ENCODE data around the gene SLC22A12.
"Not testable (repeated sequence)": the region's sequence is repeated elsewhere in the genome, so short reads cannot be mapped to it uniquely, and the experiment has no call there.

SLC22A12 gene

DNA sequence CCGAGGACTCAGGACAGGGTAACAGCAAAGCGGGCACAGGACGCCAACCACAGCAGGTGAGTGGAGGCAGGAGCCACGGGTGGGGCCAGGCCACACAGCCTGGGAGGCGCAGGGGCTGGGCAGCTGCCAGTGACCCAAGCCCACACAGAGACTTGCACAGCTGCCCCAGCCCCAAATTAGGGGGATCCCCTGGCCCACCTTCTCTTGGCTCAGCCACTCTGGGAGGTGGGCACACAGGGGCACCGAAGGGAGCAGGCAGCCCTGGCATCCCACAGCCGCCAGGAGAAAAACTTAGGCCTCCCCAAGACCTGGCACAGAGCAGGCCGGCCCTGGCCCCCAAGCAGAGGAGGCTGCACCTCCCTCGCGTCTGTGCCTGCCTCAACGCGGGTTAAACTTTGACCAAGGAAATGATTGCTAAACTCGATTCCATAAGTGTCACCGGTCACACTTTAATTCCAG, at the start of gene SLC22A12:
SLC22A12 (plus strand) TSS at position 458 of the 459 bp plus-strand sequence. CDS start 337 bp downstream, outside the sequence.
- no peak for DNase-seq

DNA sequence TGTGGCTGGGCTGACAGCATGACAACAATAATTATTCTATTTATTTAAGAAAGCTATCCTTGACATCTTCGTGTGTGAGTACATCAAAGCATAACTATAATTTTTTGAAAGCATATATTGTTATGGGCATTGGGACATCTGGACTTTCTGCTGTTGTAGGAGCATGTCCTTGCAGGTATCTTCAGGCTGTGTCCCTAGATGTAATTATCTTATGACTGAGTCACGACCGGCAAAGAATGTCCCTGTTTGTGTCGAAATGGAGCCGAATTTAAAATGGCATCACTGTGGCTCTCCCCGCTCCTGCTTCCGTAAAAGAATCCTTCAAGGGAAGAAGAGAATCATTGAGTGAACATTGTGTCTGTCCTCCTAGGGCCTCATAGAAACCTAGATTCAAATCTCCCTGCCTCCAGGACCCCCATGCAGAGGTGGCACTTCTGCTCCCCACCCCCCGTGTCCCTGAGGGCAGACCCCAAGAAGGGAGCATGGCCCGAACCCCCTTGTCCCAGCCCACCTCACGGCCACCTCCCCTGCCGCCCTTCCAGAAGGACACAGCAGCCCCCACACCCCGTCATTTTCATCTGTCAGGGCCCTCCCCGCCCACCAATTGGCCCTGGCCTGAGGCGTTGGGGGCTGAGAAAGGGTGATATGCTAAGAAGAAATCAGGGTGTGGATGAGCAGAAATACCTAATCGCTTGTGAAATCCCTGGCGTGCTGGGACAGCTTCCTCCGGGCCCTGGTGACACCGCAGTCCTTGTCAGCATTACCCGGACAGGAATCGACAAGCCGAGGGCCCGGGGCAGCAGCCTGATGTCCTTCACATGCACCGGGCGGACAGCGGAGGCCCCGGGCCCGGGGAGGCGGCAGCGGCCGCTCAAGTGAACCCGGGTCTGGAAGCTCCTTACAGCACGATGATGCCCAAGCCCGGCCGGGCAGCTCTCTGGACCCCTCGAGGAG, 48.6 kb upstream of the SLC22A12 start:
- DNase-seq = no peak

DNA sequence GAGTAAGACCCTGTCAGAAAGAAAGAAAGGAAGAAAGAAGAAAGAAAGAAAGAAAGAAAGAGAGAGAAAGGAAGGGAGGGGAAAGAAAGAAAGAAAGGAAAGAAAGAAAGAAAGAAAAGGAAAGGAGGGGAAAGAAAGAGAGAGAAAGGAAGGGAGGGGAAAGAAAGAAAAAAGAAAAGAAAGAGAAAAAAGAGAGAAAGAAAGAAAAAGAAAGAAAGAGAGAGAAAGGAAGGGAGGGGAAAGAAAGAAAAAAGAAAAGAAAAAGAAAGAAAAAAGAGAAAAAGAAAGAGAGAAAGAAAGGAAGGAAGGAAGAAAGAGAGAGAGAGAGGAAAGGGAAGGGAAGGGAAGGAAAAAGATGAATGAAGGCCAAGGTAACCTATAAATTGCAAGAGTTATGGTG, 47.2 kb upstream of the SLC22A12 start:
- DNase-seq = no peak

DNA sequence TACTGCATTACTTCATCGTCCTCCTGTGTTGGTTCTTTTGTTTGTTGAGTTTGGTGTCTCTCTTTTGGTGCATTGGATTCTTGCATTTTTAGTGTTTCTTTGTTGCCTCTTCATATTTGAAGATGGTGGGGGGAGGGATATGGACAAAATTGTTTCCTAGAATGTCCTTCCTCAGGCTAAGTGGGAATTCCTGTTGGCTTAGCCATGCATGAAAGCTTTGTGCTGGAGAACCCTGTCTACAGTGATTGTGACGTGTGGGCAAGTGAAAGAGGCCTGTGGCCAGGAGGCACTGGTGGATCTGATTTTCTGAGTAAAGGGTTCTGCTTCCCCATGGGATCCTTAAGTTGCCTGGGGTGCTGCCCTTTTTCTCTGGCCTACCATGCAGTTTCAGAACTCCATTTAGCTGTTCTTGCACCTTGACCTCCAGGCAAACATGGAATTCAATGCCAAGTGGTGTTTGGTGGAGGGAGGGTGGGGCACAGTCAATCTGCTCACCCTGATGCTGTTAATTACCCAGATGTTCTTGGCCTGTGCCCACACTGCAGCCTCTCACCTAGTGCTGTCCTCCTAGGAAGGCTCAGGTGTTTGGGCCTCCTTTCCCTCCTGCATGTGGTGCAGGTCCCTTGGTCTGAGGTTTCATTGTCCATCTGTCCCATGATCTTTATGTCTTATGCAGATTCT, 46.3 kb upstream of the SLC22A12 start:
- no peak for DNase-seq

DNA sequence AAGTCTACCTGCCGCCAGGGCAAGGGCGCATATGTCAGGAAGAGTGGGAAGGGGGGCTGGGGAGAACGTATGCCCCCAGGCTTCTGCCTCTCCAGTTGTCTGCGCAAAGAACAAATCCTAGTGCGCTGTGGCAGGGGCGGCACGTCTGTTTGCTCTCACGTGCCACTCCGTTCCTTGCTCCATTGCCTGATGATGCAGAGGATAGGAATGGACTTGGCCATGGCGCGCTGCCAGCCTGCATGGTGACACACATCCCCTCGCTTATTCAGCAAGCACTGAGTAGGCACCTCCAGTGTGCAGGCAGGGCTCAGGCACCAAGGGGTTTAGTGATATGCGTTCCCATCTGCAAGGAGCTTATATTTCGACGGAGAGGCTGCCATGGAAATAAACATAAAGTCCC, 45.4 kb upstream of the SLC22A12 start:
- no peak for DNase-seq

DNA sequence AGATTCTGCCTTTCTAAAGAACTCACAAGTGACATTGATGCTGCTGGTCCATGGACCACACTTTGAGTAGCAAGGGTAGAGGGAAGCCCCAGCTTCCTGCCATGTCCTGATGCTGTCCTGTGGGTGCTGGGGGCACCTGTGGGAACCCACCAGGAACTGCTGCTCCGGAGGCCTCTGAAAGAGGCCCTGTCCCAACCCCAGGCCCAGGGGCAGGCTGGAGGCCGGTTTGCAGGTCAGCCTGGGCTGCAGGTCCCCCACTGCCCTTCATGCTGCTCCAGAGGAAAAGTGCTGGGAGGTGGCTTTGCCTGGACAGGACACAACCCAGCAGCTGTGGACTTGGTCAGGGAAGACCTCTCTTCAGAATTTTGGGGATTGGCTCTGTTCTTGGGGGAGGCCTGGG, 44.8 kb upstream of the SLC22A12 start:
- no peak for DNase-seq

DNA sequence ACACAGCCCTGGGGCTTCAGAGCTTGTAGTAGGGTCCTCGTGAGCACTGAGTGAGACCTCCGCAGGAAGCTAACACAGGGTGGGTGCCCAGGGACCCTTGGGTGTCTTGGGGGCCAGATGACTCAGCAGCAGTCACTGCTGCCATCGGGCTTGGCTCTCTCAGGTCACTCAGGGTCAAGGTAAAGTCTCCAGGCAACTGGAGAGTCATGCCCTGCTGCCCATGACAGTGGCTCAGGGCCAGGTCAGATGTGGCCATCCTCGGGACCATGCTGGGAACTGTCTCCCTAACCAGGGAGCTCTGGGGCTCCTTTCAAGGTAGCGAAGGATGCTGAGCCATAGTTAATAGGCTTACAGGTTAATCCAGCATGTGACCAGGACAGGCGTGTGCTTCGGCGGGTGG, 44.4 kb upstream of the SLC22A12 start:
- DNase-seq = no peak

DNA sequence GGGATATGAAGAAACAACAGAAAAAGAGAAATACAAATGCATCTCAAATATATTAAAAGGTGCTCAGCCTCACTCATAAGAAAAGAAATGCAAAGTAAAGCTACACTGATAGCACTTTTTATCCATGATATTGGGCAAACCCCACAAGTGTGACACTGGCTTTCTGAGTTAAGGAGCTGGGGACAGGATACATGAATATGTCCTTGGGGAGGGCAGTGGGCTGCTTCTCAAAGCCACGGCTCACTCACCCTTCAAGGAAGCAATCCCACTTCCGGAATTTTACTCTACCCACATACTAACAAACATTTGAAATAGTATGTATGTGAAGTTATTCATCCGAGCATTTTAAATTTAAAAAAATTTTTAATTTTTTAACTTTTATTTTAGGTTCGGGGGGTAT, 41.1 kb upstream of the SLC22A12 start:
- DNase-seq = no peak

DNA sequence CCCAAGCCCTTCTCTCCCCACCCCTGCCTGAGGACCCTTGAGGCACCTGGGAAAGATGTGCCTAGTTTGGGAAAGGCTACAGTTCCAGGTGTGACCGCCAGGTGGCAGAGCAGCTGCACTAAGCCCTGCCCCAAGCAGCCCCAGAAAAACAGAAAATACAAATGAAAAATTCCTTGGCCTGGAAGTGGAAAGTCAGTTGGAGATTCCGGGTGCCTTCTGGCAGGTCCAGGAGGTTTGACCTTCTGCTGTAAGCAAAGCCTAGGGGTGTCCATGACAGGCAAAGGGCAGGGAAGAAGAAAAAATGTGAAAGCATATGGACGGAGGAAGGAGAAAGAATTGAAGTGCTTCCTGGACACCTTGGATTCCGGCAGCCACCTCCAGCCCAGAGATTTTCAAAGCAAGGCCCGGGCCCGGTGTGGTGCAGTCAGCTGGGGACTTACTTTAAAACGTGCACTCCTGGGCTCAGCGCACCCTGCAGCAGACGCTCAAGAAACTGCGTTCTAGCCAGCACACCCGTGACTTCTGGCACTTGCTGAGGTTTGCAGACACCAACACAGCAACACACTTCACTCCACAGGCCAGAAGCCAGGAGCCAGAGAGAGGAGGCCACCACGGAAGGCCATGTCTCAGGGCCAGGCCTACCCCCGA, 37.3 kb upstream of the SLC22A12 start:
- DNase-seq = peak; percentile 67 to 70

DNA sequence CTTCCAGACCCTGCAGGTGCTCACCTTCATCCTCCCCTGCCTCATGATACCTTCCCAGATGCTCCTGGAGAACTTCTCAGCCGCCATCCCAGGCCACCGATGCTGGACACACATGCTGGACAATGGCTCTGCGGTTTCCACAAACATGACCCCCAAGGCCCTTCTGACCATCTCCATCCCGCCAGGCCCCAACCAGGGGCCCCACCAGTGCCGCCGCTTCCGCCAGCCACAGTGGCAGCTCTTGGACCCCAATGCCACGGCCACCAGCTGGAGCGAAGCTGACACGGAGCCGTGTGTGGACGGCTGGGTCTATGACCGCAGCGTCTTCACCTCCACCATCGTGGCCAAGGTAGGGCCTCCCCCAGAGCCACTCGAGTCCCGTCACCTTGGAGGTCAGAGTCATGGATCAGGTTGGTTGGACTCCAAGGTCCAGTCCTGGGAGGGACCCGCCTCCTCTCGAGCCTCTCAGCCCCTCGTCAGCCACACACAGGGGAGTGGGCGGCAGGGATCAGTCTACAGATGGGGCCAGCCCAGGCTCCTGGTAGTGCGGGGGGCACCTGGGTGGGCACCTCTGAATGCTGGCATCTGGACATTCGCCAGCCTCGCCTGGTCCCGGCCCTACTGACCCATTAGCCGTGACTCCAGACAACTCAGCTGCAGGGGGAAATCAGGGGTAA, 34.8 kb upstream of the SLC22A12 start:
- DNase-seq = no peak

DNA sequence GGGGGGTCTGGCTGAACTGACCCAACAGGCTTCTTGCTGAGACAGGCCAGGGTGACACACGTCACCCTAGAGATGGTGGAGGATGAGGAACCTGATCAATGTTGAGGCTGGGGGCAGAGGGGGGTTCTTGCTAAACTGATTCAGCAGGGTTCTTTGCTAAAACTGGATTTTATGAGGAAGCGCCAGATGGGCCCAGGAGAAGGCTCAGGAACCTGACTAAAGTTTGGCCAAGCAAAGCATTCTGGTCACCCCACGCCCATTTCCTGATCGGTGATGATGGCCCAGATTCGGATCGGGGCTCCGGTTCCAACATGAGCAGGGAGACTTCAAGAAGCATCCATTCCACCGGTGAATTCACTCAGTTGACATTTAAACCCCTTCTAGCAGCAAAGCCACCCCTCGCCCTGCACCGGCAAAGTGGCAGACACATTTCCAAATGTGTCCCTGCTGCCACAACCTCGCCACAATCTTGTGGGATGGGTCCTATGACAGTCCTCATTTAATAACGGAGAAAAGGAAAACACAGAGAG, 34.2 kb upstream of the SLC22A12 start:
- DNase-seq = no peak

DNA sequence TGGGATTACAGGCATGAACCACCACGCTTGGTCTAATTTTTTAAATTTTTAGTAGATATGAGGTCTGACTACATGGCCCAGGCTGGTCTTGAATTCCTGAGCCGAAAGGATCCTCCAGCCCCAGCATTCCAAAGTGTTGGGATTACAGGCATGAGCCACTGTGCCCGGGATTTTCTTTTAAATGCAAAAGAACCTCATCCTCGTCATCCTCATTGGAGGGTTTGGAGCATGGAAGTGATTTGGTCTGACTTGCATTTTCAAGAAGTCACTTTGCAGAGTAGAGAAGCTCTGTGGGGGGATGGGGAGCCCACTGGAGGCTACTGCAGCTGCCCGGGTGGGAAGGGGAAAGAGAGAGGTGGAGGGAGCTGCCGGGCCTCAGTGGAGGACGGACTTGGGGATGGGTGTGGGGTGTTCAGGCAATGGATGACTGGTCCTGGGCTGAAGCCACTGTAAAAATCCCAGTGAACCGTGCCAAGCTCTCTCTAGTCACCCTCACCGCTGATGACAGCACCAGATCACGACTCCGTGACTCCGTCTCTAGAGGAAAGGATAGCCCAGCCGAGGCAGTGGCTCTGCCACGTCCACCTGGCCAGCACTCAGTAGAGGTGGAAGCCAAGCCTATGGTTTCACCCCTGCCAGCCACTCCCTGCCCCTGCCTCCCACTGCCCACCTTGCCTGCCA, 32.8 kb upstream of the SLC22A12 start:
- DNase-seq = no peak

DNA sequence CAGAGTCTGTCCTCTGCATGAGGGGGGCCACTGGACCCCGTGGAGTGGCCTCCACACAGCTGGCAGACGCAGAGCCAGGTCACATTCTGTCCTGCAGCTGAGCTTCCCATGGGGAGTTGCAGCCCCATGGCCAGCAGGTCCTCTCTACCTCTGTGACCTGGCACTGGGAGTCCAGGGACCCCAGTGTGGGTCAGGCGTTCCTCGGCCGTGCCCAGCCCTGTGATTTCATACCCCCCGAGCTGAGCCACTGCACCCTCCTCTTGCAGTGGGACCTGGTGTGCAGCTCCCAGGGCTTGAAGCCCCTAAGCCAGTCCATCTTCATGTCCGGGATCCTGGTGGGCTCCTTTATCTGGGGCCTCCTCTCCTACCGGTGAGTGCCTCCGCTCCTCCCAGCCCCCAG, 32.2 kb upstream of the SLC22A12 start:
- DNase-seq = no peak

DNA sequence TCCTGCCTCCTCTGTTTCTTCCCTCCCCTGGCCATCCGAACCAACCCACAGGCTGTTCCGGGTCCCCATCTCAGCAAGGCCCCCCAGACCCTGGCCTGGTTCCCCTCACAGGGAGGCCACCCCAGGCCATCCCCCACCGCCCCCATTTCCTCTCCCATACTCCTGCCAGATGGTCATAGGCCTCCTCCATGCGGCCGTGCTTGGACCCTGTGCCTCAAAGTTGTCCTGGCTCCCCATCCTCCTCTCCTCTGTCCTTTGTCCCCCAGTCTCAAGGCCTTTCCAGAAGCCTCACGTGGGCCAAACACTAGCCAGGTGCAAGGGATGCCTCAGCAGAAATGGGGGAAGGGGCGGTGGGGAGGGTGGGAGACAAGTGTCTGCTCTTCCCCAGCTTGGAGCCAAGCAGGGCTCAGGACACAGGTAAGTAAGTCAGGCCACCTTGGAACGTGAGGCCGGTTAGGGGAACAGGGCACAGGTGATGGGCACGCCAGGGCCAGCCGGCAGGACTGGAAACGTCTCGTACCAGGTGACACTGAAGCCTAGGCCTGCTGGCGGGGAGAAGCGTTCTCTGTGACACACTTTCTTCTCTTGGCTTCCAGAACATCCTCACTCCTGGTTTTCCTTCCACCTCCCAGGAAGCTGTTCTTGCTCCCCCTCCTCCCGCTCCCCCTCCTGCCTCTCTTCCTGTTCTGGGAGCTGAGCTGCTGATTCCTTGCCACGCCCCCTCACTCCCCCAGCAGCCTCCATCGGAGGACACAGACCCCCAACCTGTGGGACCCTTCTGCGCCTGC, 31.5 kb upstream of the SLC22A12 start:
- no peak for DNase-seq

DNA sequence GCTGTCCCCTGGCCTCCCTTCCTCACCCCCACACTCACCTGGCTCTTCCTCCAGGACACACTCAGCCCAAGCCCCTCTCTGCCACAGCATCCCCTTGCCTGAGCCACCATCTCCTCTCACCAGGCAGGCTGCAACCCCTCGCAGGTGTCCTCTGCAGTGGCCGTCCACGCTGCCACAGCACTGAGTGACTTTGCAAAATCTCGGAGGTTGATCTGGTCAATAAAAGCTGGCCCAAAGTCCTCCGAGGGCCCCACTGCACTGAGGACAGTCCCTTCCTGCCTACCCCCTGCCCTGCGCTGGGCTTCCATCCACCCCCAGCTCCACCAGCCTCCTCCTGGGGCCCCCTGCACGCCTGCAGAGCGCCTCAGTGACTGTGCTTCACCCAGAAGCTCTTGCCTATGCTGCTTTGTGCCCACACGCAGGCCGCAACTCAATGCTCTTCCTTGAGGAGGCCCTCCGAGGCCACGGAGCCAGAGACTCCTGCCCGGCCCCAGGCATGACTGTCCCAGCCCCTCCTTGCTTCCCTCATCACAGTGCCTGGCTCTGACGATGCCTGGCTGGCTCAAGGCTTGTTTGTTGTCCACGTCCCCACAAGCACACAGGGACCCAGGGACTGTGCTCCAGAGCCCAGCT, 30.8 kb upstream of the SLC22A12 start:
- DNase-seq = no peak

DNA sequence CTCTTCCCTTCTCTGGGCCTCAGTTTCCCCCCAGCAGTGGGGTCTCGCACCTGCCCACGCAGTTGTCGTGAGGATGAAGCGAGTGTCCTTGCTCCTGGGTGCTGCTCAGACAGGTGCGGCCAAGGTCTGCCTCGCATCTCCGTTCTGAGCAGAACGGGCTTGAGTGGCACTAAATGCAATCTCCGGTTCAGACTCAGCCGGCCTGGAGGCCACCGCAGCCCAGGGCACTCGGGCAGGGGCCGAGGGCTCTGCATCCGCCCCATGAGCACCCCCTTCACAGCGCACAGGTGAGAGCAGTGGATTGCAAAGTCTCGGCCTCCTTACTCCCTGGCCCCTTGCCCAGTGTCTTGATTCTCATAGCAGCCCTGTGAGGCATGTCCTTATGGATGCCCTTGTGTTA, 30.1 kb upstream of the SLC22A12 start:
- no peak for DNase-seq

DNA sequence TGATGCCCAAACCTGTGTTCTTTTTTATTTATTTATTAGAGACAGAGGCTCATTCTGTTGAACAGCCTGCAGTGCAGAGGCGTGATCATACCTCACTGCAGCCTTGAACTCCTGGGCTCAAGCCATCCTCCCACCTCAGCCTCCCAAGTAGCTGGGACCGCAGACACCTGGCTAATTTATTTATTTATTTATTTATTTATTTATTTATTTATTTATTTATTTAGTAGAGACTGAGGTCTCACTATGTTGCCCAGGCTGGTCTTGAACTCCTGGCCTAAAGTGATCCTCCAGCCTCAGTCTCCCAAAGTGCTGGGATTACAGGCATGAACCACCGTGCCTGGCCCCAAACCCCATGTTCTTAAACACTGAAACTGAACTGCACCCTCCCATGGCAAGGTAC, 29.6 kb upstream of the SLC22A12 start:
- DNase-seq = not testable (repeated sequence)

DNA sequence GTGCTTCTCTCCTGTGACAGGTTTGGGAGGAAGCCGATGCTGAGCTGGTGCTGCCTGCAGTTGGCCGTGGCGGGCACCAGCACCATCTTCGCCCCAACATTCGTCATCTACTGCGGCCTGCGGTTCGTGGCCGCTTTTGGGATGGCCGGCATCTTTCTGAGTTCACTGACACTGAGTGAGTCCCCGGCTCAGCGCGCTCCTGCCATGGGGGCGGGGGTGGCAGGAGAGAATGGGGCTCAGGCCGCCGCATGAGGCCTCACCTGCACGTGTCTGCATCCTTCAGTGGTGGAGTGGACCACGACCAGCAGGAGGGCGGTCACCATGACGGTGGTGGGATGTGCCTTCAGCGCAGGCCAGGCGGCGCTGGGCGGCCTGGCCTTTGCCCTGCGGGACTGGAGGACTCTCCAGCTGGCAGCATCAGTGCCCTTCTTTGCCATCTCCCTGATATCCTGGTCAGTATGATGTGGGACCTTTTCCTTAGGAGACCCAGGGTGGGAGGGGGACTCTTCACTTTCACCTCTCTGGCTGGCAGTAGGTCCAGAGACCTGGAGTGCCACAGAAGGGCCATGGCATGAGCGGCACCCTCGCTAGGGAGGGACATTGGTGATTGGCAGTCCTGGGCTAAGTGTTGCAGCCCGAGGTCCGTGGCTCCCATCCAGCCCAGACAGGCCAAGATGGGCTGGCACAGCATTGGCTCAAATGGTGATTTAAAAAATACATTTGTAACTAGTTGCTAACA, 28.9 kb upstream of the SLC22A12 start:
- no peak for DNase-seq

DNA sequence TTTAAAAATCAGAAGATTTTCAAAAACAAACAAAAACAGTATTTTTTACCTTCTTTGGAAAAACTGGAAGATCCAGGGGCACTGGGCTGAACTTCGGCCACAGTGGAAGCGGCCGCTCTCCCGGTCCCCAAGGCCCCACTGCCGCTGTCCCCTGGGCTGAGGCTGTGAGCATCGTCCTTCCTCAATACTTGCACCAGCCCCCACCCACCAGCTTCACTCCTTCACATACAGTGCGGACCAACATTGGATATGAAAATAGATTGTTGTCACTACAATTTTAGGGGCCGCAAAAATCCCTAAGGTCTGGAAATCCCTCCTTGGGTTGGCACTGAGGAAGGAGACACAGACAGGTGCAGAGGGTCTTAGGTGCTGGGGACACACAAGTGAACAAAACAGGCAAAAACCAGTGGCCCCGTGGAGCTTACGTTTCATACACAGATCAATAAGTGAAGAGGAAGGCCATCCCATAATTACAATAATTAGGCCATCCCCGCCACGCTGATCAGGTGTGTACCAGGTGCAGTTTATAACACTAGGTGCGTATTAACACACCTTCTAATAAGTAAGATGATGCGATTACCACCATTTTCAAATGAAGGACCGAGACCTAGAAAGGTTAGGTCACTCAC, 28.2 kb upstream of the SLC22A12 start:
- no peak for DNase-seq

DNA sequence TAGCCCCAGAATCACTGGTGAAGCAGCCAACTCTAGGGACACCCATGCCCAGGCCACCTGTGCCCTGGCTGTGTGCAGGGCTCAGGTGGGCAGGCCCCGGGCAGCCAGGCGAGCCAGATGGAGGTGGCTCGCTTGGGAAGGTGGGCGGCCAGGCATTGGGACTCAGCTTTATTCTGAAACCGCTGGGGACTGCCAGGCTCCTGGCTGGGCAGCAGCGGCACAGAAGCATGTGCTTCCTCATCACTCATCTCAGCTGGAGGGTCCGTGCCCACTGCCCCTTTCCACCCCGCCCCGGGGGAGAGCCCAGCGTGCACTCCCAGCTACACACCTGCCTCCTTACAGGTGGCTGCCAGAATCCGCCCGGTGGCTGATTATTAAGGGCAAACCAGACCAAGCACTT, 27.1 kb upstream of the SLC22A12 start:
- no peak for DNase-seq
